RWPE2 (cell line): ENCODE data around the gene ARID4B.
A peak's percentile ranks its signal among the peaks of the same experiment; 100 is the strongest.

ENCODE experiments used
- ATAC-seq: fragments of 200-7000 bp; cut with Tn5 transposase; 3 replicates; pipeline ENCODE4 v1.9.1; 2021; ENCODE audit warnings: low read depth
- DNase-seq: peaks from one replicate; pipeline ENCODE4 v3.0.0-alpha.2; 2020; ENCODE audit warnings: low spot score
- H3K27ac ChIP-seq: fragments of 450-650 bp; 2 replicates; pipeline ENCODE4 v1.5.1; 2017; ENCODE audit warnings: mild to moderate bottlenecking; ENCODE audit not compliant: poor library complexity, severe bottlenecking
- H3K27me3 ChIP-seq: fragments of 250-450 bp; sonication (Bioruptor Pico); 2 replicates; pipeline ENCODE4 v1.5.1; 2021; ENCODE audit warnings: mild to moderate bottlenecking, moderate library complexity; ENCODE audit not compliant: insufficient read depth, poor library complexity, severe bottlenecking
- H3K36me3 ChIP-seq: fragments of 250-450 bp; sonication (Bioruptor Pico); 2 replicates; pipeline ENCODE4 v1.5.1; 2020; ENCODE audit warnings: low read depth, mild to moderate bottlenecking, moderate library complexity
- H3K4me1 ChIP-seq: fragments of 250-450 bp; sonication (Bioruptor Pico); 2 replicates; pipeline ENCODE4 v1.5.1; 2021; ENCODE audit warnings: mild to moderate bottlenecking, moderate library complexity; ENCODE audit not compliant: insufficient read depth, poor library complexity, severe bottlenecking
- H3K4me3 ChIP-seq: fragments of 250-450 bp; sonication (Bioruptor Pico); 2 replicates; pipeline ENCODE4 v1.5.1; 2021; ENCODE audit warnings: mild to moderate bottlenecking, moderate library complexity; ENCODE audit not compliant: severe bottlenecking
- H3K9me3 ChIP-seq: fragments of 250-450 bp; sonication (Bioruptor Pico); 2 replicates; pipeline ENCODE4 v1.5.1; 2021; ENCODE audit warnings: mild to moderate bottlenecking, moderate library complexity; ENCODE audit not compliant: severe bottlenecking
- CTCF ChIP-seq: fragments of 450-650 bp; IDR thresholded peaks from one replicate; pipeline ENCODE4 v1.5.1; 2017; ENCODE audit warnings: mild to moderate bottlenecking, moderate library complexity; ENCODE audit not compliant: poor library complexity, severe bottlenecking

Gene ARID4B

GRCh38 chr1:235329139-235329902, 1.3 kb upstream of the ARID4B start:
- Histone ChIP-seq H3K9me3 (no peaks in the 10 kb centered on the region), H3K36me3 (peaks cover 9% of the 10 kb centered on the region), H3K27ac (peak overlapping the region; percentile 75), H3K4me3 (peak overlapping the region; percentile 54), H3K27me3 (no peaks in the 10 kb centered on the region), H3K4me1 (peaks cover 35% of the 10 kb centered on the region)
- TF ChIP-seq CTCF = no peak
- DNase-seq (no peak), ATAC-seq (0 out of 3 replicates have a peak, but pooled peaks have one; percentile 1)

GRCh38 chr1:235328271-235329138, 526 bp upstream of the ARID4B start, which contains the start of gene GGPS1:
GGPS1 (plus strand) TSS chr1:235328570; CDS start chr1:235335265, 6,695 bp downstream.
- Histone ChIP-seq H3K4me3 (peak within 1 kb of the TSS; percentile 96), H3K9me3 (no peaks in the 10 kb centered on the region), H3K4me1 (peaks cover 37% of the 10 kb centered on the region), H3K27me3 (no peaks in the 10 kb centered on the region), H3K27ac (peak within 1 kb of the TSS; percentile 75), H3K36me3 (peaks cover 9% of the 10 kb centered on the region)
- ATAC-seq (peak; percentile 88), DNase-seq (peak; percentile 93)
- no peak for TF ChIP-seq CTCF

DNA sequence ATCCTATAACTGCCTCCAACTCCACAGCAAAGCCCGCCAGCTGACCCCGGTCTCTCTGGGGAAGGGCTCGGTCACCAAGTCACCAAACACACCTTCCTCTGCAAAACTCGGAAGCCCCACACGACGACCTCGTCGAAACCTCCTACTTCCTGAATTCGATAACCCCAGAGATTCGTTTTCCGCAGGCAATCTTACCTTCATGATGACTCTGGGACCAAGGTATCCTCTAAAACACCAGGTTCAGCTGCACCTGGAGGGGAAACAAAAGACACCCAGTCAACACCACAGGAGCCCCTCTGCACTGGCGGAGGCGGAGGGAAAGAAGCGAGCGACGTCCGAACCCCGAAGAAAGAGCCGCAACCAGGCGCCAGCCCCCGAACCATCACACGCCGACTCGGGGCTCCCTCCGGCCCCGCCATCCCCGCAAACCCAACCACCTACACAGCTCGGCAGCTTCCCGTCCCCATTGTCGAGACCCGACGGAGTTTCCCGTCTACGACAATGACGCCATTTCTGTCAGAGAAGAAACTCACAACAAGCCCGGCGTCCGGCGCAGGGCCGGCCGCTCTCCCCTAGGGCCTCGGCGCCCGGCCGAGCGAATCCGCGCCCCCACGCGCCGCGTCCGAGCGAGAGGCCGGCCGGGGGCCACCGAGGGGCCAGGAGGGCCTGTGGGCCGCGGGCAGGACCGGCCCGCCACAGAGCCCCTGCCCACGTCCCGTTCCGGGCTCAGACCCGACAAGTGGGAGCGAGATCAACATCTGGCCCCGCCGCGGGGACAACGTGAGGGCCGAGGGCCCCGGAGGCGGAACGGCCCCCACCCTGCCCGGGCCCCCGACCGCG, 1.0 kb downstream of the ARID4B start:
- TF ChIP-seq CTCF = no peak
- ATAC-seq = no peak
- H3K27me3 ChIP-seq = no peaks in the 10 kb centered on the region
- peaks cover 34% of the 10 kb centered on the region for H3K4me1 ChIP-seq
- H3K27ac ChIP-seq = peak overlapping the region; percentile 75
- DNase-seq = no peak
- H3K4me3 ChIP-seq = peak overlapping the region; percentile 96
- peaks cover 9% of the 10 kb centered on the region for H3K36me3 ChIP-seq
- H3K9me3 ChIP-seq = no peaks in the 10 kb centered on the region

- ATAC-seq (no peak), DNase-seq (no peak)
- no peak for TF ChIP-seq CTCF
- H3K4me3 ChIP-seq = peak overlapping the region; percentile 96
- H3K36me3 ChIP-seq = peaks cover 5% of the 10 kb centered on the region
- H3K27me3 ChIP-seq = no peaks in the 10 kb centered on the region
- peaks cover 24% of the 10 kb centered on the region for H3K4me1 ChIP-seq
- H3K9me3 ChIP-seq = no peaks in the 10 kb centered on the region
- no peak overlapping the region for H3K27ac ChIP-seq
Observed at GRCh38 chr1:235325854-235326253, 2.1 kb downstream of the ARID4B start.
